CD4-positive, alpha-beta T cell treated with Interleukin-21 for 1 hour (primary cell): ENCODE data around the gene CXCL11.
"Not testable (repeated sequence)": the region's sequence is repeated elsewhere in the genome, so short reads cannot be mapped to it uniquely, and the experiment has no call there.

Experiments
- DNase-seq: peaks from one replicate; pipeline ENCODE4 v3.0.0-alpha.2; 2020

Gene CXCL11

GRCh38 chr4:76035799-76036380 is at the start of gene CXCL11:
TSS of gene CXCL11 (minus strand) at chr4:76036070. CDS start at chr4:76035987, 83 bp downstream.
- no peak for DNase-seq

- DNase-seq: no peak
Observed at GRCh38 chr4:76084542-76084941, 48.7 kb upstream of the CXCL11 start.

GRCh38 chr4:76083386-76083988 is 47.6 kb upstream of the CXCL11 start:
- DNase-seq: no peak

GRCh38 chr4:76078033-76078613 is 42.3 kb upstream of the CXCL11 start:
- no peak for DNase-seq

GRCh38 chr4:76074993-76075600 is 39.2 kb upstream of the CXCL11 start:
- no peak for DNase-seq

- DNase-seq: no peak
Observed at GRCh38 chr4:76074468-76074867, 38.6 kb upstream of the CXCL11 start, which contains the start of gene ART3. TSS of gene ART3 (plus strand) at chr4:76074709. CDS start at chr4:76075890, 1,181 bp downstream.

- DNase-seq: no peak
Observed at GRCh38 chr4:76072760-76073159, 36.9 kb upstream of the CXCL11 start.

GRCh38 chr4:76067652-76068286 is 31.9 kb upstream of the CXCL11 start:
- DNase-seq: peak; percentile 75

- no peak for DNase-seq
Observed at GRCh38 chr4:76066546-76066945, 30.7 kb upstream of the CXCL11 start.

- no peak for DNase-seq
Observed at GRCh38 chr4:76061982-76062381, 26.1 kb upstream of the CXCL11 start.

GRCh38 chr4:76061421-76061820 is 25.6 kb upstream of the CXCL11 start:
- no peak for DNase-seq

GRCh38 chr4:76060506-76060905 is 24.6 kb upstream of the CXCL11 start:
- no peak for DNase-seq

- DNase-seq: no peak
Observed at GRCh38 chr4:76059750-76060149, 23.9 kb upstream of the CXCL11 start.

- no peak for DNase-seq
Observed at GRCh38 chr4:76058888-76059426, 23.1 kb upstream of the CXCL11 start.

GRCh38 chr4:76058302-76058701 is 22.4 kb upstream of the CXCL11 start:
- DNase-seq: no peak

GRCh38 chr4:76055421-76055820 is 19.6 kb upstream of the CXCL11 start:
- DNase-seq: no peak

GRCh38 chr4:76055016-76055415 is 19.1 kb upstream of the CXCL11 start:
- DNase-seq: no peak

GRCh38 chr4:76053730-76054129 is 17.9 kb upstream of the CXCL11 start:
- DNase-seq: no peak

GRCh38 chr4:76050560-76051050 is 14.7 kb upstream of the CXCL11 start:
- not testable (repeated sequence) for DNase-seq

GRCh38 chr4:76049860-76050416 is 14.1 kb upstream of the CXCL11 start:
- DNase-seq: not testable (repeated sequence)

- DNase-seq: not testable (repeated sequence)
Observed at GRCh38 chr4:76044686-76045085, 8.8 kb upstream of the CXCL11 start.

- not testable (repeated sequence) for DNase-seq
Observed at GRCh38 chr4:76043306-76043705, 7.4 kb upstream of the CXCL11 start.
